ENCODE measurements around the gene FOXB1.

FOXB1 gene

GRCh38 chr15:60010858-60011257, 6.7 kb downstream of the FOXB1 start:
- no peak overlapping the region for H3K4me3 ChIP-seq (ENCODE audit: low read depth, low read length)
- no peak for DNase-seq (ENCODE audit: low read depth)

DNA sequence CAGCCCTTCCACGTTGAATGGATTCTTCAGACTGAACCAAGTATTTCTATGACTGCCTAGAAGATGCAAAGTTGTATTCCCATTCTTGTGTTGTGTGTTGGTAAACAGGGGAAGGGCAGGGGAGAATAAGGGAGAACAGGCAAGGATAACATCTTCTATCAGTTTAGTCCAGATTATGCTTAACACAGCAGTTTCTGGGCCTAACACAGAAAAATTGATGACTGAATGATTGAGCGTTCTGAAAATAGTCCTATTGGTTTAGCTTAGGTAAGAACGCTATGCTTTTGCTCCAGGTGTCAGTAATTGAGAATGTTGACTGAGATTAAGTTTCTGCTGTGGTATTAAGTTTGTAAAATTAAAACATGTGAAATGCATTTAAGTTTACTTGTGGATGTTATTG, 8.6 kb downstream of the FOXB1 start:
- no peak overlapping the region for H3K4me3 ChIP-seq (ENCODE audit: low read depth, low read length)
- no peak for DNase-seq (ENCODE audit: low read depth)

DNA sequence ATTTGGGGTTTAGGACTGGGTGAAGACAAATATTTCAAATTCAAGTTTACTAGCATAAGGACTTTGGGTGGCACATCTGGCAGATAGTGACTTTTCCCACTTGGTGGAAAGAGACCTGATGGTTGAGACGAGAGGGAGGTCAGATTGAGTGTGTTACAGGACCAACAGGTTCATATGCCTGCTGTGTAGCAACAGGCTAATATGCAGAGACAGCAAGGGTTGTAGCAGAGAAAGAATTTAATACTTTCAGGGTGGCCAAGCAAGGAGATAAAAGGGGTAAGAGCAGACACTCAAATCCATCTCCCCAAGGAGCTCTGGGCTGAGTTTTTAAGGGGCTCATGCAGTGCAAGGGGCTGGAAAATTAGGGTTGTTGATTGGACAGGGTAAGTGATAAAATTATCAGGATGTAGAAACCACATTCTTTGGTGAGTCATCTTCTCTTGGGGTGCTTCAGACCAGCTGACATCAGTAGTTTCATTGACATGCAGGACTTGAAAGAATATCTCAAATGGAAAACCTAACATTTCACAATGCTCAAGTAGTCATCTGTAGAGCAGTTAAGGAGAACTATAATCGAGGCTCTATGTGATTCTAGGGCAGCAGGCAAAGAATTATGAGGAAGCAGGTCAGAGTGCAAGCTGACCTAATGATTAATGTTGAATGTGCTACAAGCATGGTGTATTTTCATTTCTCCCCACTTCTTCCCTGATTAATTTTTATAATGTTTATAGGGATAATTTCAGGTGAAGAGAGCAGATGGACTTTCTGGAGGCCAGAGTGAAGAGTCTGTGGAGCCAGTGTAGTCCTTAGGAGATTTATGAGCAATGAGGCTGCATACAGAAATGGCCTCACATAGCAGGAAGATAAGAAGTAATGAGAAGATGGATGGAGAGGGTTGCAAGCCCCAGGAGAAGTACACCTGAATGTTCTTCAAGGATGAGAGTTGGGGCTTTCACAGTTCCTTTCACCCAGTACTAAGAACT, 13.7 kb downstream of the FOXB1 start:
- peak; percentile 6 for DNase-seq (ENCODE audit: low read depth)

DNA sequence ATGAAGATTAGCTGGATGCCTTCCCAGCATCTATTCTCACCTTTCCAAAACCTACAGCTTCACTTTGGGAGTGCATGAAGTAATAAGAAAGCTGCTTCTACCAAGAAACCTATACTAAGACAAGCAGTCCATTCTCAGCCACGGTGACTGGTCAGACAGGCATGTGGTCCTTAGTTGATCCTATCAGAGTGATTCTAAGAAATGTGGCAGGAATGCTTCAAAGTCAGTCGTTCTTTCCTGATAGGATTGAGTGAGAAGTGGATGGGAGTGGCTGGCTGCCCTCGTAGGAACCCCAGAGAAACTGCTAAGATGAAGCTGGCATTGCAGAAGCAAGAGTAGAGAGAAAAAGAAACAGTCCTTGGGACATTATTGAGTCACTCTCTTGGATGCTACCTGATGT, 16.6 kb downstream of the FOXB1 start:
- no peak overlapping the region for H3K4me3 ChIP-seq (ENCODE audit: low read depth, low read length)
- no peak for DNase-seq (ENCODE audit: low read depth)

More for the DNA sequence above, 13.7 kb downstream of the FOXB1 start:
- no peak overlapping the region for H3K4me3 ChIP-seq (ENCODE audit: low read depth, low read length)

DNA sequence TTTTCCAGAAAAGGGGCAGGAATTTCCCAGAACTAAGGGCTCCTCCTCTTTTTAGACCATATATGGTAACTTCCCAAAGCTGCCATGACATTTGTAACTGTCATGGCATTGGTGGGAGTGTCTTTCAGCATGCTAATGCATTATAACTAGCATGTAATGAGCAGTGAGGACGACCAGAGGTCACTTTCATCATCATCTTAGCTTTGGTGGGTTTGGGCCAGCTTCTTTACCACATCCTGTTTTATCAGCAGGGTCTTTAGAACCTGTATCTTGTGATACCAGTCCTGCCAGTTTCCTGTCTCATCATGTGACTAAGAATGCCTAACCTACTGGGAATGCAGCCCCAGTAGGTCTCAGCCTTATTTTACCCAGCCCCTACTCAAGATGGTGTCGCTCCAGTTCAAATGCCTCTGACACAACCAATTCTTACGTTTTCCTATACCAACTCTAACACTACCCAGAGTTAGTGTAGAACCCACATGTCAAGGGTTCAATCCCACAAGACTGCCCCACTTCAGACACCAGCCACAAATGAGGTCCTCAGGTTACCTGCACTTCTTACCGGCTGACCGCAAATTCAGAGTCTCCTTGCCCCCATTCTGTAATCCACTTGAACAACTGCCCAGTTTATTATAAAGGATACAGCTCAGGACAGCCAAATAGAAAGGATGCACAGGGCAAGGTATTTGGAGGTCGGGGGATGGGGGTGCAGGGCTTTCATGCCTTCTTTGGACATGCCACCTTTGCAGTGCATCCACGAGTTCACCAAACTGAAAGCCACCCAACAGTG, 17.7 kb downstream of the FOXB1 start:
- DNase-seq (ENCODE audit: low read depth), result no peak
- H3K4me3 ChIP-seq (ENCODE audit: low read depth, low read length), result no peak overlapping the region

GRCh38 chr15:60022379-60022741, 18.2 kb downstream of the FOXB1 start:
- DNase-seq (ENCODE audit: low read depth), result no peak

DNA sequence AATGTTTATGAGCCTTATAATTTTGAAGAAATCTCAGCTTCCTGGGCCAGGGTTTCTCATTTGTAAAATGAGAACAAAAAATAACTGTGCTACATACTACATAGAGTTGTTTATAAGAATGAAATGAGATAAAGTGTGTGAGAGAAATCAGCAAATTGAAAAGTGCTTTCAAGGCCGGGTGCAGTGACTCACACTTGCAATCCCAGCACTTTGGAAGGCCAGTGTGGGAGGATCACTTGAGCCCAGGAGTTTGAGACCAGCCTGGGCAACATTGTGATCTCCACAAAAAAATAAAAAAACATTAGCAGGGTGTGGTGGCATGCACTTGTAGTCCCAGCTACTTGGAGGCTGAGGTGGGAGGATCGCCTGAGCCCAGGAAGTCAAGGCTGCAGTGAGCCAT, 22.4 kb downstream of the FOXB1 start:
- DNase-seq (ENCODE audit: low read depth), result no peak

More at GRCh38 chr15:60022379-60022741, 18.2 kb downstream of the FOXB1 start:
- no peak overlapping the region for H3K4me3 ChIP-seq (ENCODE audit: low read depth, low read length)

DNA sequence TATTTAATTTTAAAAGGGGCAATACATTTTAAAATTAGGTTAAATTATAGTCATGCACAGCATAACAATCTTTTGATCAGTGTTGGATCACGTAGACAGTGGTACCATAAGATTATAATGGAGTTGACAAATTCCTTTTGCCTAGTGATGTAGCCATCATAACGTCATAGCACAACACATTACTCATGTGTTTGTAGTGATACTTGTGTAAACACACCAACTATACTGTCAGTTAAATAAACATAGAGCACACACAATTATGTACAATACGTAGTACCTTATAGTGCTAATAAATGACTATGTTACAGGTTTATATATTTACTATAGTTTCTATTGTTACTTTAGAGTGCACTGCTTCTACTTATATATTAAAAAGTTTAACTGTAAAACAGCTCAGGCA, 31.2 kb downstream of the FOXB1 start:
- no peak for DNase-seq (ENCODE audit: low read depth)
- H3K4me3 ChIP-seq (ENCODE audit: low read depth, low read length), result no peak overlapping the region

More for the DNA sequence above, 22.4 kb downstream of the FOXB1 start:
- no peak overlapping the region for H3K4me3 ChIP-seq (ENCODE audit: low read depth, low read length)

- no peak for DNase-seq (ENCODE audit: low read depth)
- H3K4me3 ChIP-seq (ENCODE audit: low read depth, low read length), result no peak overlapping the region
These were observed 35.2 kb downstream of the FOXB1 start for GRCh38 chr15:60039316-60039715.

DNA sequence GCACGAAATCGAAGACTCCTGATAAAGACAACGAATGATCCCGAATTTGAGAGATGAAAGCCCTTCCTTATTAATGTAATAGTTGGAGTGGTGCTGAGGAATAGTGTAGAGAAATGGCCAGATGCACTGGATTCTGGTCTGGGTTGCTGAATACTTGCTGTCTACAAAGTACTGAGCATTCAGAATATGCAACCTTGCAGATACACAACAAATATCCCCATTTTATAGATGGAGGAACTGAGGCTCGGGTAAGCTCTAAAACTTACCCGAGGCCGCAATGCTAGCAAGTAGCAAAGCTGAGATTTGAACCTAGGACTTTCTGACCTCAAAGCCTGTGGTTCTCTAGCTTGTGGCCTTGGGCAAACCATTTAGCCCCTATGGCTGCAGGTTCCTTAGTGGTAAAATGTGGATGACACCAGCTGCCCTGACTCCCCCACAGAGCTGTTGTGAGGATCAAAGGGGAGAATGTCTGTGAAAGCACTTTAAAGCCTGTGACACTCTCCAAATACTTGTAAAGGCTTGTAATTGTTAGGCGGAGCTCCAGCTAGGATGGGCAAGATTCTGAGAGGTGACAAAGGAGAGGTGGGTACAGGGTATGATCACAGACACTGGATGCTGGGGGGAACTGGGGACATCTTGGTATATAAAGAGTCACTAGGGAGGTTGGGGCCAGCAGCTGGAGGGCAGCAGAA, 39.8 kb downstream of the FOXB1 start:
- no peak for DNase-seq (ENCODE audit: low read depth)
- H3K4me3 ChIP-seq (ENCODE audit: low read depth, low read length), result no peak overlapping the region

- no peak overlapping the region for H3K4me3 ChIP-seq (ENCODE audit: low read depth, low read length)
- DNase-seq (ENCODE audit: low read depth), result no peak
These were observed 40.6 kb downstream of the FOXB1 start for GRCh38 chr15:60044636-60045270.

- DNase-seq (ENCODE audit: low read depth), result no peak
- no peak overlapping the region for H3K4me3 ChIP-seq (ENCODE audit: low read depth, low read length)
These were observed 43.6 kb downstream of the FOXB1 start for GRCh38 chr15:60047701-60048100.

- no peak overlapping the region for H3K4me3 ChIP-seq (ENCODE audit: low read depth, low read length)
- no peak for DNase-seq (ENCODE audit: low read depth)
These were observed 45.8 kb downstream of the FOXB1 start for GRCh38 chr15:60049948-60050347.

DNA sequence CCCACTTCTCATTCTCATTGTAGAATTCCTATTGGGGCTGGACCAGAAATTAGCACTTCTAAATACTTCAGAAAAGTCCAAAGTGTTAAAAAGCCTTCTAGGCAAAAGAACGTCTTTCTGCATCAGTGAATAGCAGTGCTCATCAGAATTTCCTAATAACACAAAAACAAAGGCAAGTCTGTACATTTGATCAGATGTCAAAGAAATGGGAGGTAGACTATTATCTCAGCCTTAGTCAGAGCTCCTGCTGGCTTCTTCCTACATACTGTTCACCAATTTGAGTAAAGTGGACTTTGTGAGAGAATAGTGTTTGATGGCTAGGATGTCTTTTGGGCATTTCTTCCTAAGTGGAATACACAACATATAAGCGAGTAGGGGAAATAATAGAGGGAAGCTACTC, 48.7 kb downstream of the FOXB1 start:
- no peak for DNase-seq (ENCODE audit: low read depth)
- no peak overlapping the region for H3K4me3 ChIP-seq (ENCODE audit: low read depth, low read length)

- DNase-seq (ENCODE audit: low read depth), result no peak
- no peak overlapping the region for H3K4me3 ChIP-seq (ENCODE audit: low read depth, low read length)
These were observed 50.4 kb downstream of the FOXB1 start for GRCh38 chr15:60054472-60054871.

Measured in skeletal muscle cell (primary cell).